ENCODE results near the gene INPP5A. TPM values are rescaled to one million over a fixed set of nuclear protein-coding genes. Genes with fewer than 3 reads are reported as not detected.

INPP5A gene
- total RNA-seq, 6 donors from 2014 or later: 28.6 to 81.7 (median 44.8) TPM

DNA sequence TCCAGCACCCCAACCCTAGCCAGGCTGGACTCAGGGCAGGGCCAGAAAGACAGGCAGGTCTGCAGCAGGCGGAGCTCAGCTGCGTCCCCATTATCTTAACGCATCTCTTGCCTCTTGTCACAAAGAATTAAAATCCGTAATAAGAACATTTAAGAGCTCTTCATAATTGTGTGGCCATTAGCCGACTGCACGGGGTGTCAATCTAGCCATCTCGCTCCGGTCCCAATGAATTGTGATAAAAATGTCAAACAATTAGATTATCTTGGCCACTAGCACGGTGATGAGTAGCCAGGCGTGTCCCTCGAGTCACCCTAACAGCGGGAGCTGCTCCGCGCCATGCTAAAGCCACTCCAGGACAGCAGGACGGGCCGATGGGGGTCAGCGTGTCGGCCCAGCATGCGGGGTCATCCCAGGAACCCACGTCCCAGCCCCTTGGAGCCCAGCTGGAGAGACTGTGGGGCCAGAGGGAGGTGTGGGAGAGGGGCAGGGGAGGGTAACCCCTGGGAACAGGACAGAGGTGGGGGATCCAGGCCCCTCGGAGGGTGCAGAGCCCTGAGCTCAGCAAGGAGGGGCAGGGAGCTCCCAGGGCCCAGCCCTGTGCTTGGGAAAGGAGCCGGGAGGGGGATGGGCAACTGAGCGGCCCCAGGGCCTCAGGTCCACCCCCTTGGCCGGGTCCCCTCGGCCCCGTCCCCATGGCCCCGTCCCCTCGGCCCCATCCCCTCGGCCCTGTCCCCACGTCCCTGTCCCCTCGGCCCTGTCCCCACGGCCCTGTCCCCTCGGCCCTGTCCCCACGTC is 266.0 kb downstream of the INPP5A start:
- no peaks in the 10 kb centered on the region for H3K27me3 ChIP-seq
- H3K36me3 ChIP-seq: no peaks in the 10 kb centered on the region
- H3K9me3 ChIP-seq: peaks cover 0 to 6% (median 3%) of the 10 kb centered on the region in 4 donors
- TF ChIP-seq EP300 (IDR thresholded peaks at IDR 0.05): no peak
- TF ChIP-seq POLR2A (IDR thresholded peaks at IDR 0.05): no peak
- no peak for TF ChIP-seq CTCF (IDR thresholded peaks at IDR 0.05)
- TF ChIP-seq POLR2AphosphoS5 (IDR thresholded peaks at IDR 0.05): no peak
- DNase-seq: peak in 1 of 2 donors; percentile 55
- ATAC-seq (ENCODE audit: low FRiP score in 2 of 2): peak in 1 of 2 donors; percentile 41
- H3K4me1 ChIP-seq: no peaks in the 10 kb centered on the region
- H3K4me3 ChIP-seq: no peak overlapping the region
- H3K27ac ChIP-seq: no peak overlapping the region
- 69 to 77% methylated on average over 13 to 22 of the region's 34 CpGs for WGBS, 2 donors

GRCh38 chr10:132804287-132804686 is 266.7 kb downstream of the INPP5A start:
- Histone ChIP-seq H3K4me1 (no peaks in the 10 kb centered on the region), H3K9me3 (peaks cover 0 to 6% (median 3%) of the 10 kb centered on the region in 4 donors), H3K27ac (no peak overlapping the region), H3K36me3 (no peaks in the 10 kb centered on the region), H3K27me3 (no peaks in the 10 kb centered on the region), H3K4me3 (no peak overlapping the region)
- DNase-seq (no peak), ATAC-seq (ENCODE audit: low FRiP score in 2 of 2) (no peak)
- 90 to 92% methylated on average over 11 of the region's 11 CpGs for WGBS, 2 donors
- no peak for TF ChIP-seq CTCF (IDR thresholded peaks at IDR 0.05)
- TF ChIP-seq EP300 (IDR thresholded peaks at IDR 0.05): no peak
- TF ChIP-seq POLR2A (IDR thresholded peaks at IDR 0.05): no peak
- TF ChIP-seq POLR2AphosphoS5 (IDR thresholded peaks at IDR 0.05): no peak

- Histone ChIP-seq H3K36me3 (no peaks in the 10 kb centered on the region), H3K4me3 (no peak overlapping the region), H3K27me3 (no peaks in the 10 kb centered on the region), H3K27ac (no peak overlapping the region), H3K9me3 (peaks cover 0 to 6% (median 3%) of the 10 kb centered on the region in 4 donors), H3K4me1 (no peaks in the 10 kb centered on the region)
- TF ChIP-seq EP300 (IDR thresholded peaks at IDR 0.05) (no peak), POLR2AphosphoS5 (IDR thresholded peaks at IDR 0.05) (no peak), POLR2A (IDR thresholded peaks at IDR 0.05) (no peak), CTCF (IDR thresholded peaks at IDR 0.05) (no peak)
- ATAC-seq (ENCODE audit: low FRiP score in 2 of 2) (no peak), DNase-seq (peak in 1 of 2 donors; percentile 44)
- 58 to 63% methylated on average over 8 to 20 of the region's 23 CpGs for WGBS, 2 donors
Observed at GRCh38 chr10:132804785-132805426, 267.3 kb downstream of the INPP5A start.

DNA sequence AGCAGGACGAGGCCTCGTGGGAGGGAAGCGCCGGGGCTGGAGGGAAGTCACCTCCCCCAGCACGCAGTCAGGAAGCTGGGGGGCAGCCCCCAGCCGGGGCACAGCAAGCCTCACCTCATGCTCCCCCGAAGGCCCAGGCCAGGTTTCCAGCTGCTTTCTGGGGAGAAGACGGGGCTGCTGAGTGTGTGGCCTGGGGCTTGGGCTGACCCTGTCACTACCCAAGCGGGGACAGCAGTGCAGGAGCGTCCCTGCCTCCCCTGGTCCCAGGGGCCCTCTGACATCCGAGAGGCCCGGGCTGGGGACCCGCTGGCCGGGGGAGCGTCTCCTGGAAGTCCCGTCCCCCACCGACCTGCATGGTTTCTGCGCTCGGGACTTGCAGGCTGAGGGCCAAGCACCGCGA is 268.0 kb downstream of the INPP5A start:
- no peak for ATAC-seq (ENCODE audit: low FRiP score in 2 of 2)
- H3K9me3 ChIP-seq: peaks cover 0 to 6% (median 3%) of the 10 kb centered on the region in 4 donors
- TF ChIP-seq EP300 (IDR thresholded peaks at IDR 0.05) (no peak), POLR2A (IDR thresholded peaks at IDR 0.05) (no peak), POLR2AphosphoS5 (IDR thresholded peaks at IDR 0.05) (no peak), CTCF (IDR thresholded peaks at IDR 0.05) (no peak)
- 45 to 50% methylated on average over 11 to 16 of the region's 21 CpGs for WGBS, 2 donors
- H3K4me1 ChIP-seq: no peaks in the 10 kb centered on the region
- H3K36me3 ChIP-seq: no peaks in the 10 kb centered on the region
- DNase-seq: peak in 1 of 2 donors; percentile 66
- H3K27ac ChIP-seq: no peak overlapping the region
- H3K27me3 ChIP-seq: no peaks in the 10 kb centered on the region
- H3K4me3 ChIP-seq: no peak overlapping the region

All from upper lobe of left lung (tissue), 6 donors.